H1 (cell line): ENCODE results near the gene NR2C2AP. TPM values are rescaled to one million over a fixed set of nuclear protein-coding genes. Genes with fewer than 3 reads are reported as not detected.

ENCODE experiments used
- CTCF ChIA-PET: fragments of 300-600 bp; sonication (Branson Sonifier 250); formaldehyde crosslinking; loops from one replicate; lab custom pipeline; 2021; ENCODE audit not compliant: partially characterized antibody; lab: Charles Lee
- POLR2A ChIA-PET: fragments of 300-600 bp; sonication (Branson Sonifier 250); formaldehyde crosslinking; loops from one replicate; lab custom pipeline; 2021; ENCODE audit warnings: inconsistent platforms; ENCODE audit not compliant: partially characterized antibody; lab: Charles Lee
- DNase-seq, 2 experiments: peaks; one replicate each; pipeline versions ENCODE4 v3.0.0 to v3.0.0-alpha.2; 2010 to 2022; ENCODE audit warnings: low spot score in 2 of 2, low read depth in 1 of 2, mixed read lengths in 1 of 2
- FAIRE-seq: peaks from 2 replicates; lab custom pipeline; 2011; peaks lifted over from hg19 to GRCh38; lab: Jason Lieb, UNC
- H2AFZ ChIP-seq: 2 replicates; pipeline ENCODE4 v1.8.1; 2012; ENCODE audit warnings: low read length, inconsistent platforms
- H2AK5ac ChIP-seq: 2 replicates; pipeline ENCODE4 v1.6.1; 2013; ENCODE audit warnings: low read depth, low read length
- H2BK120ac ChIP-seq: replicated peaks from 2 replicates; pipeline ENCODE3; 2013; ENCODE audit warnings: low read depth, low read length, inconsistent platforms
- H2BK12ac ChIP-seq: 2 replicates; pipeline ENCODE4 v1.6.1; 2013; ENCODE audit warnings: low read depth, low read length
- H2BK15ac ChIP-seq: 2 replicates; pipeline ENCODE4 v1.6.1; 2013; ENCODE audit warnings: low read length
- H2BK20ac ChIP-seq: 2 replicates; pipeline ENCODE4 v1.6.1; 2013; ENCODE audit warnings: low read length
- H2BK5ac ChIP-seq: 2 replicates; pipeline ENCODE4 v1.6.1; 2013; ENCODE audit warnings: low read depth, low read length
- H3K14ac ChIP-seq: 2 replicates; pipeline ENCODE4 v1.6.1; 2013; ENCODE audit warnings: inconsistent platforms; ENCODE audit not compliant: insufficient read length
- H3K18ac ChIP-seq: 2 replicates; pipeline ENCODE4 v1.6.1; 2013; ENCODE audit warnings: low read length; ENCODE audit errors: extremely low read depth
- H3K23ac ChIP-seq: 2 replicates; pipeline ENCODE4 v1.6.1; 2013; ENCODE audit warnings: inconsistent platforms; ENCODE audit not compliant: insufficient read length
- H3K23me2 ChIP-seq: 2 replicates; pipeline ENCODE4 v1.6.1; 2013; ENCODE audit warnings: low read depth, low read length
- H3K27ac ChIP-seq: 2 replicates; pipeline ENCODE4 v1.6.1; 2011; ENCODE audit warnings: low read depth, low read length, inconsistent platforms
- H3K27me3 ChIP-seq, 4 experiments: replicated peaks in 1 of 4; 1 replicate in 1 of 4; 2 replicates in 3 of 4; pipeline versions ENCODE4 v1.6.1 to v1.8.1; 2011 to 2013; ENCODE audit warnings: low read length in 3 of 4, mild to moderate bottlenecking in 3 of 4, inconsistent platforms in 2 of 4, mixed read lengths in 2 of 4, moderate library complexity in 1 of 4; ENCODE audit not compliant: control insufficient read depth in 3 of 4, insufficient read depth in 3 of 4; ENCODE audit errors: extremely low read depth in 1 of 4
- H3K36me3 ChIP-seq, 4 experiments: 2 replicates each; pipeline versions ENCODE4 v1.6.1 to v1.8.1; 2011 to 2013; ENCODE audit warnings: mild to moderate bottlenecking in 4 of 4, low read length in 3 of 4, moderate library complexity in 2 of 4, control low read depth in 1 of 4, inconsistent platforms in 1 of 4; ENCODE audit not compliant: insufficient read depth in 4 of 4, control insufficient read depth in 2 of 4
- H3K4ac ChIP-seq: replicated peaks from 2 replicates; pipeline ENCODE3; 2013; ENCODE audit warnings: low read length, low read depth, mixed read lengths, inconsistent platforms; ENCODE audit not compliant: insufficient read length
- H3K4me1 ChIP-seq, 4 experiments: replicated peaks in 1 of 4; 1 replicate in 1 of 4; 2 replicates in 3 of 4; pipeline versions ENCODE4 v1.6.1 to v1.8.1; 2011 to 2013; ENCODE audit warnings: low read length in 3 of 4, inconsistent platforms in 2 of 4, mixed read lengths in 1 of 4; ENCODE audit not compliant: insufficient read depth in 4 of 4, control insufficient read depth in 3 of 4
- H3K4me2 ChIP-seq, 2 experiments: 2 replicates each; pipeline versions ENCODE4 v1.6.1 to v1.8.1; 2011 to 2013; ENCODE audit warnings: low read depth in 2 of 2, low read length in 2 of 2, control low read depth in 1 of 2, inconsistent platforms in 1 of 2, mild to moderate bottlenecking in 1 of 2; ENCODE audit not compliant: insufficient read depth in 1 of 2
- H3K4me3 ChIP-seq, 4 experiments: fragments of 200-600, 300-600 bp in 1 of 4; sonication (generic), shearing (Covaris generic), sonication (Bioruptor Twin) in 1 of 4; 2 replicates each; pipeline versions ENCODE4 v1.5.1 to v1.8.1; 2011 to 2016; ENCODE audit warnings: low read length in 4 of 4, low read depth in 3 of 4, control low read depth in 2 of 4, inconsistent platforms in 2 of 4, mild to moderate bottlenecking in 2 of 4, mixed read lengths in 1 of 4, moderate library complexity in 1 of 4; ENCODE audit not compliant: insufficient read depth in 2 of 4; ENCODE audit errors: extremely low read depth in 1 of 4
- H3K56ac ChIP-seq: replicated peaks from 2 replicates; pipeline ENCODE3; 2013; ENCODE audit warnings: low read depth, mild to moderate bottlenecking, mixed read lengths, low read length, inconsistent platforms; ENCODE audit not compliant: insufficient read length
- H3K79me1 ChIP-seq: 2 replicates; pipeline ENCODE4 v1.6.1; 2013; ENCODE audit warnings: low read depth, low read length, control low read depth
- H3K79me2 ChIP-seq, 2 experiments: 2 replicates each; pipeline versions ENCODE4 v1.6.1 to v1.8.1; 2012 to 2013; ENCODE audit warnings: low read length in 2 of 2, mild to moderate bottlenecking in 2 of 2, inconsistent platforms in 1 of 2; ENCODE audit not compliant: insufficient read depth in 2 of 2, control insufficient read depth in 1 of 2
- H3K9ac ChIP-seq, 4 experiments: replicated peaks in 1 of 4; 1 replicate in 1 of 4; 2 replicates in 3 of 4; pipeline versions ENCODE4 v1.6.1 to v1.8.1; 2011 to 2013; ENCODE audit warnings: low read depth in 3 of 4, low read length in 3 of 4, control low read depth in 2 of 4, mild to moderate bottlenecking in 2 of 4, moderate library complexity in 2 of 4, inconsistent platforms in 1 of 4; ENCODE audit errors: extremely low read depth in 1 of 4
- H3K9me3 ChIP-seq, 2 experiments: 2 replicates each; pipeline versions ENCODE4 v1.6.1 to v1.8.1; 2012 to 2013; ENCODE audit warnings: mild to moderate bottlenecking in 2 of 2, moderate library complexity in 2 of 2, control low read depth in 1 of 2, inconsistent platforms in 1 of 2, low read depth in 1 of 2, low read length in 1 of 2, mixed read lengths in 1 of 2; ENCODE audit not compliant: insufficient read depth in 2 of 2
- H4K20me1 ChIP-seq, 2 experiments: replicated peaks in 1 of 2; 2 replicates each; pipeline versions ENCODE3 to v1.8.1; 2011 to 2013; ENCODE audit warnings: inconsistent platforms in 2 of 2, low read length in 2 of 2, mild to moderate bottlenecking in 1 of 2; ENCODE audit not compliant: insufficient read depth in 2 of 2, control insufficient read depth in 1 of 2
- H4K5ac ChIP-seq: 2 replicates; pipeline ENCODE4 v1.6.1; 2013; ENCODE audit warnings: low read length, low read depth, mixed read lengths, inconsistent platforms; ENCODE audit not compliant: insufficient read length
- H4K8ac ChIP-seq: 2 replicates; pipeline ENCODE4 v1.8.0; 2013; ENCODE audit warnings: mild to moderate bottlenecking, moderate library complexity, low read length, inconsistent platforms; ENCODE audit not compliant: insufficient read depth; ENCODE audit errors: extremely low read depth
- H4K91ac ChIP-seq: replicated peaks from 2 replicates; pipeline ENCODE3; 2013; ENCODE audit warnings: low read length, mixed read lengths, inconsistent platforms; ENCODE audit not compliant: insufficient read length
- ASH2L ChIP-seq: fragments of 200-600, 300-600 bp; sonication (generic); IDR thresholded peaks from one replicate; pipeline ENCODE4 v1.7.1; 2017; ENCODE audit warnings: low read length
- WGBS, 2 experiments: shearing (Covaris generic) in 1 of 2; methylation state at CpG; one replicate each; pipeline versions ENCODE4 v1.1.6 to v1.1.7; 2013 to 2015; ENCODE audit warnings: low lambda C conversion rate in 2 of 2, mixed read lengths in 2 of 2, inconsistent platforms in 1 of 2, low coverage in 1 of 2, missing lambda C conversion rate in 1 of 2; ENCODE audit not compliant: insufficient replicate concordance in 2 of 2, insufficient coverage in 1 of 2, insufficient read length in 1 of 2; ENCODE audit errors: extremely low coverage in 1 of 2, missing lambda C conversion rate in 1 of 2; 5-methylcytosine and 5-hydroxymethylcytosine counted together
- polyA plus RNA-seq, 7 experiments: library from polyadenylated mRNA; depleted of rRNA in 3 of 7; stranded (reverse) in 5 of 7; unstranded in 2 of 7; fragments of >200 nt in 5 of 7; fragments of 200-250 nt in 2 of 7; gene quantifications; 1 replicate in 5 of 7; 2 replicates in 1 of 7; 4 replicates in 1 of 7; pipeline versions ENCODE4 v1.2.1 to v1.2.3, GENCODE V29; 2011 to 2013; ENCODE audit warnings: missing spikeins in 2 of 7, mixed read lengths in 2 of 7
- total RNA-seq: library from RNA; stranded (reverse); fragmentation: NEBNext Ultra II Directional; extraction: Animal tissue kit (Norgen Biotek cat#: 25700); gene quantifications from 2 replicates; pipeline ENCODE4 v1.2.1, GENCODE V29; 2021

Gene NR2C2AP
- total and polyA plus RNA-seq, 2 of the 8 experiments (the other 6 are each of a cell fraction or from before 2014, with no cell fraction given), result 16.4 to 20.5 TPM

- Histone ChIP-seq H2BK5ac (no peak overlapping the region), H3K79me1 (no peaks in the 10 kb centered on the region), H3K23ac (no peak overlapping the region), H3K56ac (no peak overlapping the region), H4K20me1 (peaks cover 0 to 7% of the 10 kb centered on the region in 2 experiments), H3K14ac (no peak overlapping the region), H3K79me2 (no peaks in the 10 kb centered on the region), H2BK20ac (no peak overlapping the region), H2BK15ac (no peak overlapping the region), H3K23me2 (no peaks in the 10 kb centered on the region), H3K18ac (no peak overlapping the region), H4K91ac (no peak overlapping the region), H3K9ac (no peak overlapping the region), H2BK120ac (no peak overlapping the region), H2AFZ (no peak overlapping the region), H3K27me3 (no peaks in the 10 kb centered on the region), H3K27ac (no peak overlapping the region), H3K4me1 (peaks cover 0 to 3% (median 1%) of the 10 kb centered on the region in 4 experiments; a peak in 4 of 7 replicates), H3K4me3 (no peak overlapping the region), H2BK12ac (no peak overlapping the region), H4K5ac (no peak overlapping the region), H3K4ac (no peak overlapping the region), H4K8ac (no peak overlapping the region), H3K36me3 (peaks cover 2 to 6% (median 4%) of the 10 kb centered on the region in 4 experiments; a peak in 6 of 8 replicates), H3K4me2 (no peak overlapping the region), H2AK5ac (no peak overlapping the region), H3K9me3 (no peaks in the 10 kb centered on the region)
- DNase-seq (no peak), FAIRE-seq (no peak)
- ChIA-PET POLR2A (interaction anchor here (0.5 to 1.4 kb wide), 5 partner anchors 10 to 211 kb away, joined by 3 to 8 read pairs (median 4); partner anchors contain the start of genes BORCS8, MEF2B and RFXANK), CTCF (interaction anchor here (0.8 kb wide), 1 partner anchor 126 kb away, joined by 3 read pairs; no protein-coding TSS in a partner anchor)
- WGBS, 2 experiments, result 91% methylated on average over 9 of the region's 9 CpGs; no CpG with 5 or more reads in 1 of the 2 experiments
- no peak for TF ChIP-seq ASH2L
Measured at GRCh38 chr19:19181488-19181998, 21.7 kb downstream of the NR2C2AP start.
